Left ventricle myocardium inferior (tissue), 1 donor: ENCODE data around the gene PPP1R1B. TPM values are rescaled to one million over a fixed set of nuclear protein-coding genes. Genes with fewer than 3 reads are reported as not detected.
A peak's percentile ranks its signal among the peaks of the same experiment; 100 is the strongest.

ENCODE experiments used
- DNase-seq: peaks from one replicate; pipeline ENCODE4 v3.0.0-alpha.2; 2020
- H3K27ac ChIP-seq: fragments of 200-600 bp; replicated peaks from 2 replicates; pipeline ENCODE4 v1.8.0; 2021
- H3K27me3 ChIP-seq: fragments of 200-600 bp; 2 replicates; pipeline ENCODE4 v1.8.0; 2021; ENCODE audit warnings: low read depth
- H3K36me3 ChIP-seq: fragments of 200-600 bp; 2 replicates; pipeline ENCODE4 v1.8.0; 2021
- H3K4me1 ChIP-seq: fragments of 200-600 bp; 2 replicates; pipeline ENCODE4 v1.8.0; 2021
- H3K4me3 ChIP-seq: fragments of 200-600 bp; 2 replicates; pipeline ENCODE4 v1.8.0; 2021; ENCODE audit warnings: mild to moderate bottlenecking, moderate library complexity
- H3K9me3 ChIP-seq: fragments of 200-600 bp; replicated peaks from 2 replicates; pipeline ENCODE4 v1.8.0; 2021
- CTCF ChIP-seq: fragments of 200-600 bp; IDR thresholded peaks from 2 replicates; pipeline ENCODE4 v1.8.0; 2021; ENCODE audit warnings: antibody characterized with exemption, mild to moderate bottlenecking, borderline replicate concordance
- intact Hi-C: fragments of 100-400 bp; cut with micrococcal nuclease; formaldehyde crosslinking; loops from one replicate; pipeline ENCODE4 v1.11.0; 2022
- total RNA-seq: library from RNA; stranded (reverse); fragmentation: NEBNext Ultra II Directional; extraction: Animal tissue kit (Norgen Biotek cat#: 25700); gene quantifications from one replicate; pipeline ENCODE4 v1.2.1, GENCODE V29; 2021
- donor health status: DM: no; HTN: yes; CAD: no; lungs with severe emphysema.

Gene PPP1R1B
- total RNA-seq, 1 donor from 2014 or later = 0.36 TPM

GRCh38 chr17:39602533-39603303, 24.0 kb upstream of the PPP1R1B start:
- Histone ChIP-seq H3K27me3 (peaks cover 100% of the 10 kb centered on the region), H3K9me3 (no peaks in the 10 kb centered on the region), H3K36me3 (no peaks in the 10 kb centered on the region), H3K27ac (no peak overlapping the region), H3K4me1 (peaks cover 60% of the 10 kb centered on the region), H3K4me3 (no peak overlapping the region)
- no peak for DNase-seq
- intact Hi-C loops = no loop called here
- TF ChIP-seq CTCF = no peak

- Histone ChIP-seq H3K9me3 (no peaks in the 10 kb centered on the region), H3K36me3 (no peaks in the 10 kb centered on the region), H3K27me3 (peaks cover 100% of the 10 kb centered on the region), H3K4me3 (no peak overlapping the region), H3K27ac (no peak overlapping the region), H3K4me1 (peaks cover 58% of the 10 kb centered on the region)
- TF ChIP-seq CTCF = no peak
- DNase-seq = no peak
- intact Hi-C loops = no loop called here
Observed at GRCh38 chr17:39603304-39604016, 23.3 kb upstream of the PPP1R1B start.

- no peaks in the 10 kb centered on the region for H3K36me3 ChIP-seq
- H3K27me3 ChIP-seq = peaks cover 100% of the 10 kb centered on the region
- H3K27ac ChIP-seq = no peak overlapping the region
- H3K4me1 ChIP-seq = peaks cover 42% of the 10 kb centered on the region
- no peak for DNase-seq
- no peak for TF ChIP-seq CTCF
- no peaks in the 10 kb centered on the region for H3K9me3 ChIP-seq
- H3K4me3 ChIP-seq = peak overlapping the region; percentile 51
- intact Hi-C loops = no loop called here
Observed at GRCh38 chr17:39604911-39605491, 21.8 kb upstream of the PPP1R1B start.

- H3K36me3 ChIP-seq = no peaks in the 10 kb centered on the region
- no peak overlapping the region for H3K27ac ChIP-seq
- H3K4me1 ChIP-seq = peaks cover 41% of the 10 kb centered on the region
- H3K4me3 ChIP-seq = peak overlapping the region; percentile 51
- no peak for TF ChIP-seq CTCF
- no peaks in the 10 kb centered on the region for H3K9me3 ChIP-seq
- no peak for DNase-seq
- H3K27me3 ChIP-seq = peaks cover 100% of the 10 kb centered on the region
- intact Hi-C loops = no loop called here
Observed at GRCh38 chr17:39605492-39606433, 21.0 kb upstream of the PPP1R1B start.
